HG03196 (cell line): ENCODE data around the gene RNF207.

Experiments used
- ATAC-seq: cut with Tn5 transposase; IDR thresholded peaks from one replicate; pipeline ENCODE4 v1.9.1; 2021; ENCODE audit not compliant: unreplicated experiment

The RNF207 gene

GRCh38 chr1:6172549-6172948 is 33.4 kb upstream of the RNF207 start:
- no peak for ATAC-seq

- ATAC-seq = no peak
Measured at GRCh38 chr1:6174621-6175410, 31.1 kb upstream of the RNF207 start.

- no peak for ATAC-seq
Measured at GRCh38 chr1:6175411-6175828, 30.5 kb upstream of the RNF207 start.

GRCh38 chr1:6176779-6177178 is 29.1 kb upstream of the RNF207 start:
- ATAC-seq = no peak

- no peak for ATAC-seq
Measured at GRCh38 chr1:6177681-6178380, 28.1 kb upstream of the RNF207 start.

- ATAC-seq = no peak
Measured at GRCh38 chr1:6178751-6179563, 27.0 kb upstream of the RNF207 start.

GRCh38 chr1:6179564-6180175 is 26.2 kb upstream of the RNF207 start:
- no peak for ATAC-seq

GRCh38 chr1:6180268-6180706 is 25.6 kb upstream of the RNF207 start, which contains the start of gene CHD5:
Gene CHD5 (minus strand): TSS chr1:6180321. CDS start chr1:6180023, 298 bp downstream.
- ATAC-seq = no peak

- no peak for ATAC-seq
Measured at GRCh38 chr1:6180707-6181311, 25.1 kb upstream of the RNF207 start.

- ATAC-seq = no peak
Measured at GRCh38 chr1:6181347-6181770, 24.6 kb upstream of the RNF207 start.

- no peak for ATAC-seq
Measured at GRCh38 chr1:6183520-6183989, 22.4 kb upstream of the RNF207 start.

- ATAC-seq = no peak
Measured at GRCh38 chr1:6184083-6184783, 21.7 kb upstream of the RNF207 start.

GRCh38 chr1:6185151-6185550 is 20.8 kb upstream of the RNF207 start:
- no peak for ATAC-seq

GRCh38 chr1:6185635-6186382 is 20.1 kb upstream of the RNF207 start:
- no peak for ATAC-seq

GRCh38 chr1:6188466-6188865 is 17.5 kb upstream of the RNF207 start:
- ATAC-seq = no peak

- ATAC-seq = no peak
Measured at GRCh38 chr1:6191968-6192367, 14.0 kb upstream of the RNF207 start.

GRCh38 chr1:6197746-6198427 is 8.0 kb upstream of the RNF207 start:
- ATAC-seq = no peak

GRCh38 chr1:6198646-6199297 is 7.1 kb upstream of the RNF207 start:
- no peak for ATAC-seq
